Pulmonary artery endothelial cell (primary cell): ENCODE measurements around the gene ADCY7. TPM values are rescaled to one million over a fixed set of nuclear protein-coding genes. Genes with fewer than 3 reads are reported as not detected.

Experiments
- DNase-seq: peaks from one replicate; pipeline ENCODE4 v3.0.0-alpha.2; 2011; ENCODE audit warnings: low read depth, low spot score
- total RNA-seq: library from RNA; depleted of rRNA; stranded (reverse); fragments of >200 nt; gene quantifications from 2 replicates; pipeline ENCODE4 v1.2.3, GENCODE V29; 2014

ADCY7 gene
- total RNA-seq, 1 donor from 2014 or later, result 15.2 TPM

DNA sequence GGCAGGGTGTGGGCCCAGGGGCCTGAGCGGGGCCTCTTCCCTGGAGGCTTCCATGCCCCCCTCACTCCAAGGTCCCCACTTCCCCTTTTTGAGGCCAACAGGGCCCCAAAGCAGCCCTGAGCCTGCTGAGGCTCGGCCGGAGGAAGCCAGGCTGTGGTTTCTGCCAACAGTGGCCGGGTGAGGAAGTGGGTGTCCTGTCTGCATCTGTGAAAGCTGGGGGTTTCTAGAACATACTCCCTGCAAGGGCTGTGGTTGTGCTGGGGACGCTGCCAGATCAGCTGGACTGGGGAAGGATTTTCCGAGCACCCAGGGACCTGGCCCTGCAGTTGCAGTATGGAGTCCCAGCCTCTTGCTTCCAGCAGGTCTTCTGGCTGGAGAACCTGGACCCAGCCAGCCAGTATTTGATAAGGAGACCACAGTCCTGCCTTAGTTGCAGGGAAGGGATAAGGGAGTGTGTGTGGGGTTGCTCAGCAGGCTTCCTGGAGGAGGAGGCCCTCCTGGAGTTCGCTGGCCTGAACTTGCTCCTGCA, 15.7 kb downstream of the ADCY7 start:
- no peak for DNase-seq

DNA sequence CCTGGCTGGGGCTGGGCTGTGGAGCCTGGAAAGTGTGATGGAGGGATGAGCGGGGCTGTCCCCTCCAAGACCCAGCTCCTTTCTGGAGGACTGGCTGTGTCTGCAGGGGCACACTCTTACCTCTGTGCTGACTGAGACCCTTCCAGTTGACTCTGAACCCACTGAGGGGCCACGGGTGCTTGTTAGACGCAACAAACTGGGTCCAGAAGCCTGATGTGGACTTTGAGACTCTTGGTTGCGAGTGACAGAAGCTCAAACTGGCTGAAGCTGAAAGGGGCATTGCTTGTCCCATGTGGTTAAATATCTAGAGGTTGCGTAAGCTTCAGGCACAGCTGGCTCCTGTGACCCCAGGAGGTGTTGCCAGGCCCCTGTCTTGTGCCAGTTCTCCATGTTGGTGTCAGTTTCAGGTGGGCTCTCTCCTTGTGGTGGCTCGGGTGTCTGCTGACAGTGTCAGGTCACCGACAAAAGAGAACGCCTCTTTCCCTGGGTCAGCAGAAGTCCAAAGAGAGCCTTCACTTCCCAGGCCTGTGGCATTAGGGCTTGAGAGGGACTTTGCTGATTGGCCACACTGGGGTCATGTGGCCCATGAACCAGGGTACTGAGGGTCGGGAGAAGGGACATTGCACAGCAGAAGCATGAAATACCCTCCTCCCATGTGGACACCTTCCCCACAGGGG, 16.7 kb downstream of the ADCY7 start:
- DNase-seq, result no peak

DNA sequence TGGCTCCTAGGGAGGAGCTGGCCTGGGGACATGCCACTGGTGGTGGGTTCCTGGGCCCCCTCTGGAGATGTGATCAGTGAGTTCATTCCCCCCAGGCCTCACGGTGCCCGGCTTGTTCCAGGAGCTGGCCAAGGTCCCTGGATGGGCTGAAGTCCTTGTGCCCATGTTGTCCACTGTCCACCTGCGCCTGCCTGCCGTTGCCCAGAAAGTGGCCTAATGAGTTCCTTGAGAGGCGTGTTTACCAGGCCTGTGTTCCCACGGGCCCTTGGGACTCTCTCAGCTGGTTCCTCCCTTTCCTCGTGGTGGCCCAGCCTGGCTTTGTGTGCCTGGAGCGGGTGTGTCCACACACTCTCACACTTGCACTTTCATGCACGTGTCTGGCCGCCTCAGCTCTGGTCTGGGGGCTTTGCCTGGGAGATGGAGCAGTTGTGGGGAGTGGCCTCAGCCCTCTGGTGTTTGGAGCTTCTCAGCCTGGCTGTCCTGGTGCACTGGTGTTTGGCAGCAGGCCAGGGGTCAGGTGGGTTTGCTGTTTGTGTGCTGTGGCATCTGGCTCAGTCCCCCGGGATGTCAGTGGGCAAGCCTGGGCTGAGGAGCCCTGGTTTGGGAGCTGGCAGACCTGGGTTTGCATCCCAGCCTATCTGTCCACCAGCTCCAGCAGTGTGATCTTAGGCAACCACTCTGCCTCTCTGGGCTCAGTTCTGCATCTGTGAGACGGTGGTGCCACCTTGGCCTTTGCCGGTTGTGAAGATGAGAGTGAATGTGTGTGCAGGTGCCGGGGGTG, 18.0 kb downstream of the ADCY7 start:
- no peak for DNase-seq

GRCh38 chr16:50285406-50286003, 19.2 kb downstream of the ADCY7 start:
- DNase-seq, result no peak

DNA sequence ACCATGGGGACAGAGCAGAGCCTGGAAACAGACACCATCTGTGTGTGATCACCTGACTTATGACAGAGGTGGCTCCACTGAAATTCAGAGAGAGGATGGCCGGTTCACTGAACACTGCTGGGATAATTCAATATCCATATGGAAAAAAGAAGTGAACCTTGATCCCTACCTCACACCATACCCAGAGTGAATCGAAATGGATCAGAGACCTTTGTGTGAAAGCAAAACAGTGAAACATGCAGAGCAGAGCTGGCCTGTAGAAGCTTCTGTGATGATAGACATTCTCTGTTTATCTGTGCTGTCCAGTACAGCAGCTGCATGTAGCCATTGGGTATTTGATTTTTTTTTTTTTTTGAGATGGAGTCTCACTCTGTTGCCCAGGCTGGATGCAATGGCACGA, 20.3 kb downstream of the ADCY7 start:
- DNase-seq, result no peak

DNA sequence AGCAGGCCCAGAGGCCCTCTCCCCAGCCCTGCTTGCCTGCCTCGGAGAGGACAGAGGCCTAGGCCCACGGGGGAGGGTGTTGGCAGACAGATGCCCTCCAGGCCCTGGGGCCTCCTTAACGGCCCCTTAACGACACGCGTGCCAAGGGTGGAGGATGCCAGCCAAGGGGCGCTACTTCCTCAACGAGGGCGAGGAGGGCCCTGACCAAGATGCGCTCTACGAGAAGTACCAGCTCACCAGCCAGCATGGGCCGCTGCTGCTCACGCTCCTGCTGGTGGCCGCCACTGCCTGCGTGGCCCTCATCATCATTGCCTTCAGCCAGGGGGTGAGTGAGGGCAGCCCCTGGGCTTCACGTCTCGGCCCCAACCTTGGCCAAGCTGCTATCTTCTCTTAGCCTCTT, 21.7 kb downstream of the ADCY7 start:
- DNase-seq, result no peak

- DNase-seq, result no peak
Measured at GRCh38 chr16:50288920-50289319, 22.6 kb downstream of the ADCY7 start.

DNA sequence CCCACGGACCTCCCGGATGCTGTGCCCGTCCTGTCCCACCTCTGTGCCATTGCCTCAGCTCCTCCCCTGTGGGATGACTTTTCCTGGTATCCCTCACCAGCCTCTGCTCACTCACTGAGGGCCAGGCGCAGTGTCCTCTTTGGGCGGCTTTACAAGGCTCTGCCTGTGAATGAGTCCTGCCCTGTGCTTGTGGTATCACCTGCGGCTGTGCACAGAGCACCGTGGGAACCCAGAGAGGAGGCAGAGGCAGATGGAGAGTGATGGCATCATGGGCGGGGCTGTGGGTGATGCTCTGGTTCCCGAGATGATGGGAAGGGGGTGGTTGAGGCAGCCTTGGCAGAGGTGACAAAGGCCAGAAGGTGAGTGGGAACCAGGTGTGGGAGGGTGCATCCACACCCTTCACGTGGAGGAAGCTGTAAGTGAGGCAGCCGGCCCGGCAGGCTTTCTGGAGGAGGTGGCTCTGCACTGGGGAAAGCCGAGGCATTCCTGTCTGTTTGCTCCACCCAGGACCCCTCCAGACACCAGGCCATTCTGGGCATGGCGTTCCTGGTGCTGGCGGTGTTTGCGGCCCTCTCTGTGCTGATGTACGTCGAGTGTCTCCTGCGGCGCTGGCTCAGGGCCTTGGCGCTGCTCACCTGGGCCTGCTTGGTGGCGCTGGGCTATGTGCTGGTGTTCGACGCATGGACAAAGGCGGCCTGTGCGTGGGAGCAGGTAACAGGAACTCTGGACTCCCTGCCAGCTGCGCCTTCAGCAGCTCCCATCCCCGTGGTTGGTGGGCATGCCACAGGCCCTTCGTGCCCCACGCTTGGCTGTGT, 23.8 kb downstream of the ADCY7 start:
- no peak for DNase-seq

DNA sequence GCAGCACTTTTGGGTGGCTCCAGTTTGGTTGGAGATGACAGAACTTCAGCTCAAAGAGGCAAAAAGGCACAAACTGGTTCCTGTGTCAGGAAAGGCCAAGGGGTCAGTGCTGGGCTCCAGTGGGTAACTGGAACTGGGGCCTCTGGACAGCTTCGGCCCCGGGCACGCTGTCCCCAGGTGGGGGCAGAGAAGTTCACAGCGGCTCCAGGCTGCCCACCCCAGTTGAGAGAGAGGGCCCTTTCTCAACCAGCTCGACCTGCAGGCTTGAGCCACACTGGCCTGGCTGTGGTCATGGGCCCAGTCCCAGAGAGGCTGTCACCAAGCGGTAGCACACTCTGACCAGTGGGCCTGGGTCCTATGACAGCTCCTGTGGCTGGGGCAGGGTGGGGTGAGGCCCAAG, 24.5 kb downstream of the ADCY7 start:
- DNase-seq, result no peak

- DNase-seq, result no peak
Measured at GRCh38 chr16:50291719-50292565, 25.6 kb downstream of the ADCY7 start.

GRCh38 chr16:50292566-50292948, 26.2 kb downstream of the ADCY7 start:
- no peak for DNase-seq

DNA sequence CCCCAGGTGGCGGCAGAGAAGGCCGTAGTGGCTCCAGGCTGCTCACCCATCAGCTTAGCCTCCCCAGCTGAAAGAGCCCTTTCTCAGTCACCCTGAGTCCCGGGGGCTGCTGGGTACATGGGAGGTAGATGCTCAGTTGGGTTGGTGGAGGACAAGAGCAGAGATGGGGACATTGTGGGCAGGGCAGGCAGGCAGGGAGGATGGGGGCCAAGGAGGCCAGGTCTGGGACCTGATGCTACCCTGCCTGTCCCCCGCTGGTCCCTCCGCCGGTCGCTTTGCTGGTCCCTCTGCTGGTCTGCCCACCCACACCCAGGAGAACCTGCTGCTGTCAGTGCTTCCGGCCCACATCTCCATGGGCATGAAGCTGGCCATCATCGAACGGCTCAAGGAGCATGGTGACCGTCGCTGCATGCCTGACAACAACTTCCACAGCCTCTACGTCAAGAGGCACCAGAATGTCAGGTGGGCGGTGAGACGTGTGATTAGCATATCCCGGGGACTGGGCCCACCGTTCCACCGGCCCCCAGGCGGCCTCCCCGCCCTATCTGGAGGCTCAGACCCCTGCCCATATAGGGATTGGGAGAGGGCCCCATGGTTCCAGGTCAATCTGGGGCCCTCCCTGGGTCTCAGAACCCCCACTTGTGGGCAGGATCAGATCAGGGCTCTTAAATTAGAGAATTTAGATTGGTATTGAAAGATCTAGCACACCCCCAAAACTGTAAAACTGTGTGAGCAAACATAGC, 26.9 kb downstream of the ADCY7 start:
- DNase-seq, result no peak

GRCh38 chr16:50293994-50294855, 27.9 kb downstream of the ADCY7 start:
- no peak for DNase-seq

DNA sequence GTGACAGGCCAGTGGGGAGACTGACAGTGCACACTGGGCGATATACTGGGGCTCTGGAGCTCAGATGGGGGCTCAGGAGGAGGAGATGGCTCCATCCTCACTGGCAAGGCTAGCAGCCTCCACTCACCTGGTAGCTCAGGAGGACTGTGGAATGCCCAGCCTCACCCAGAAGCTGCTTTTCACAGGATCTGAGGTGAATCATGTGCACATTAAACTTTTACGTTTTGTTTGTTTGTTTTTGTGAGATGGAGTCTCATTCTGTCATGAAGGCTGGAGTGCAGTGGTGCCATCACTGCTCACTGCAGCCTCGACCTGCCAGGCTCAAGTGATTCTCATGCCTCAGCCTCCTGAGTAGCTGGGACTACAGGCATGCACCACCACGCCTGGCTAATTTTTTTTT, 28.6 kb downstream of the ADCY7 start:
- DNase-seq, result no peak

DNA sequence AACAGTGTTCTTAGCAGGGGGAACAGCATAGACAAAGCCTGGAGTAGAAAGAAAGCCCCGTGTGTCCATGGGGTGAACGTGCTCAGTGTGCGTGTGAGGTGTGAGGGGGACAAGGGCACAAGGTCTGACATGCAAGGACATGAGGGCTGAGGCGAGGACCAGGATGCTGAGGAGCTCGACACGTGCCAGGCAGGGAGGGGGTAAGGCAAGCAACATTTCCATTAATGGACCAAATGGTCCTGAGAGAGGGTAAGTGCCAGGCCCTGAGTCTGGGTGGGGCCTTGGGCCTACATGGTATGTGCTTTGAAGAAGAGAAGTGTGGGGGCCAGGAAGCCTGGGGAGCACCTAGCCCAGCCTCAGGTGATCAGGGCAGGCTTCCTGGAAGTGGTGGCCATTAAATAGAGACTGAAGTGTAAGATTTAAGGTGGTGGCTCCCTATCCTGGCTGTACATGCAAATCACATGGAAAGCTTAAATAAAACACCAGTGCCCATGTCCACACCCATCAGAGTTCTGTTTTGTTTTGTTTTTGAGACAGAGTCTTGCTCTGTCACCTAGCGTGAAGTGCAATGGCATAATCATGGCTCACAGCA, 29.3 kb downstream of the ADCY7 start:
- DNase-seq, result no peak

- no peak for DNase-seq
Measured at GRCh38 chr16:50296807-50297206, 30.5 kb downstream of the ADCY7 start.

DNA sequence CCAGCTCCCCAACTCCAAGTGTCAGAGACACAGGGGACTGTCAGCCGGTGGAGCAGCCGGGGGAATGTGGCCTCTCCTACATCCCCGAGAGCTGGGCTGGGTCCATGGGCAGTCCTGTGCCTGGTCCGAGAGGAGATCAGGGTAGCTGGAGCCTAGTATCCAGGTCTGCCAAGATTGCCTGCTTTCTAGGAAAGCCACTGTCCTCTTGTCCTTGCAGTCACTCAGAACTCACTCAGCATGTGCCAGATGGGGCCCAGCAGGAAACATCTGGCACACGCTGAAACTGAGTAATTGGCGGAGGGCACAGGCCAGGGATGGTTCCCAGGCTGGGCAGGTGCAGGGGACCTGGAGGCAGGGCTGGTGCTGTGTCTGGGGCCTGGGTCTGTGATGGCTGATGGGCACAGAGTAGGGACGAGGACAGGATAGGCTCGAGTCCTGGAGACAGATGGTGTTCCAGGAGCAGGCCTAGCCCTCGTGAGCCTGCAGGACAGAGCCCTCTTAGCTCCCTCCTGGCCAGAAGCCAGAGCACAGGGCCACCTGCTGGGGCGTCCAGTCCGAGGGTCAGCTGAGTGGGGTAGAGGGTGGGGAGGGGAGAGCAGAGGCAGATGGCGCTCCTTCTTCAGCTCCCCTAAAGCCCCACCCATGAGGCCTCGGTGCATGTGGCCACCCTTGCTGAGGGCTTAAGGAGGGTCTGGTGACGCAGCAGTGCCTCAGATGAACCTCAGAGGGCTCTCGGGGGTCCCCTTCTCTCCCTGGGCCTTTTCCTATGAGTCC, 31.1 kb downstream of the ADCY7 start:
- DNase-seq, result no peak

DNA sequence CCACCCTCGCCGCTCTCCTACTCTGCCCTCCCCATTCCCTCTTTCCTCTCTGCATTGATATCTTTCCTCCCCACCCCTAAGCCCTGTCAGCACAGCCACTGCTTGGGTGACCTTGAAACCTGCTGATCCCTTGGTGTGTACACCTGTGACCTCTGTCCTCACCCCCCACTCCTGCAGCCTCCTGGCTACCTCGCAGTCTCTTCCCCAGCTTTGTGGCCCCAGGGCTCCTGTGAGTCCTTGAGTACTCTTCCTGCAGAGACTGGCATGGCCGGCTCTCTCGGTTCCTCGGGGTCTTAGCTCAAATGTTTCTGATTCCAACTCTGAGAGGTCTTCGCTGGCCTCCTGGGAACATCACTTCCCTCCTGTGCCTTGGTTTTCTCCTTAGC, 31.7 kb downstream of the ADCY7 start:
- no peak for DNase-seq
